Measurements from ENCODE around the gene KNDC1.

KNDC1 gene

DNA sequence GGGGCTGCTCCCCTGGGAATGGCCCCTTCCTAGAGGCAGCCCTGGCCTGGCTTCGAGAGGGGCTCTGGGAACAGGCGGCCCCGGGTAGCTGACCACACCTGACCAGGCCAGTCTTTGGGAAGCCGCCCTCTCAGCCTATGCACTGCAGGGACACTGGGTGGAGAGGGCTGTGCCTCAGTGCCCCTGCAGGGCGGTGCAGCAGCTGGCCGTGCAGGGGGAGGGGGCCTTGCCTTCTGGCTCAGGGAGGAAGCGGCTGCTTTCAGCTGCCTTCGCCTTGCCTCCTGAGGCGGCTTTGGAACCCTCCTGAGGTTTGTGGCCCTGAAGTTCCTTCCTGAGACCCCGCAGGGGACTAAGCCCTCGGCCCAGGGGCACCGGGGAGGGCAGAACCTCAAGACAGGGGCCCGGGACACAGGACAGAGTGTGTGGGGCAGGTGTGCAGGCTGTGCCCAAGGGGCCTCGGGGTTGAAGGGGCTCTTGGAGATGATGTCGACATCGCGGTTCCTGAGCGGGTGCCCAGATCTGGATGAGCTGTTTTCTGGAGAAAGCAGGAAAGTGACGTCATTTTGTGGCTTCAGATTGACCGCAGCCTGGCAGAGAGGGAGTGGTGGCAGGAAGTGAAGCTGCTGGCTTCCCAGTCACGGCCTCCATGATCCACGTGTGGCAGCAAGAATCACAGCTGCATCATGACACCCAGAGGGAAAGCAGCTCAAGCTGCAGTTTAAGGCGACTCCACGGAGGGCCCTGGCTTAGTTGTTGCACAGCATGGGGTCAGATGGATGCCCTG, 99.0 kb downstream of the KNDC1 start (continued):
- no peak for TF ChIP-seq HOXC10 (CRISPR knock-in tag; IDR thresholded peaks at IDR 0.05)
- TF ChIP-seq, protein P1, sequence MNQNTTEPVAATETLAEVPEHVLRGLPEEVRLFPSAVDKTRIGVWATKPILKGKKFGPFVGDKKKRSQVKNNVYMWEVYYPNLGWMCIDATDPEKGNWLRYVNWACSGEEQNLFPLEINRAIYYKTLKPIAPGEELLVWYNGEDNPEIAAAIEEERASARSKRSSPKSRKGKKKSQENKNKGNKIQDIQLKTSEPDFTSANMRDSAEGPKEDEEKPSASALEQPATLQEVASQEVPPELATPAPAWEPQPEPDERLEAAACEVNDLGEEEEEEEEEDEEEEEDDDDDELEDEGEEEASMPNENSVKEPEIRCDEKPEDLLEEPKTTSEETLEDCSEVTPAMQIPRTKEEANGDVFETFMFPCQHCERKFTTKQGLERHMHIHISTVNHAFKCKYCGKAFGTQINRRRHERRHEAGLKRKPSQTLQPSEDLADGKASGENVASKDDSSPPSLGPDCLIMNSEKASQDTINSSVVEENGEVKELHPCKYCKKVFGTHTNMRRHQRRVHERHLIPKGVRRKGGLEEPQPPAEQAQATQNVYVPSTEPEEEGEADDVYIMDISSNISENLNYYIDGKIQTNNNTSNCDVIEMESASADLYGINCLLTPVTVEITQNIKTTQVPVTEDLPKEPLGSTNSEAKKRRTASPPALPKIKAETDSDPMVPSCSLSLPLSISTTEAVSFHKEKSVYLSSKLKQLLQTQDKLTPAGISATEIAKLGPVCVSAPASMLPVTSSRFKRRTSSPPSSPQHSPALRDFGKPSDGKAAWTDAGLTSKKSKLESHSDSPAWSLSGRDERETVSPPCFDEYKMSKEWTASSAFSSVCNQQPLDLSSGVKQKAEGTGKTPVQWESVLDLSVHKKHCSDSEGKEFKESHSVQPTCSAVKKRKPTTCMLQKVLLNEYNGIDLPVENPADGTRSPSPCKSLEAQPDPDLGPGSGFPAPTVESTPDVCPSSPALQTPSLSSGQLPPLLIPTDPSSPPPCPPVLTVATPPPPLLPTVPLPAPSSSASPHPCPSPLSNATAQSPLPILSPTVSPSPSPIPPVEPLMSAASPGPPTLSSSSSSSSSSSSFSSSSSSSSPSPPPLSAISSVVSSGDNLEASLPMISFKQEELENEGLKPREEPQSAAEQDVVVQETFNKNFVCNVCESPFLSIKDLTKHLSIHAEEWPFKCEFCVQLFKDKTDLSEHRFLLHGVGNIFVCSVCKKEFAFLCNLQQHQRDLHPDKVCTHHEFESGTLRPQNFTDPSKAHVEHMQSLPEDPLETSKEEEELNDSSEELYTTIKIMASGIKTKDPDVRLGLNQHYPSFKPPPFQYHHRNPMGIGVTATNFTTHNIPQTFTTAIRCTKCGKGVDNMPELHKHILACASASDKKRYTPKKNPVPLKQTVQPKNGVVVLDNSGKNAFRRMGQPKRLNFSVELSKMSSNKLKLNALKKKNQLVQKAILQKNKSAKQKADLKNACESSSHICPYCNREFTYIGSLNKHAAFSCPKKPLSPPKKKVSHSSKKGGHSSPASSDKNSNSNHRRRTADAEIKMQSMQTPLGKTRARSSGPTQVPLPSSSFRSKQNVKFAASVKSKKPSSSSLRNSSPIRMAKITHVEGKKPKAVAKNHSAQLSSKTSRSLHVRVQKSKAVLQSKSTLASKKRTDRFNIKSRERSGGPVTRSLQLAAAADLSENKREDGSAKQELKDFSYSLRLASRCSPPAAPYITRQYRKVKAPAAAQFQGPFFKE (tag by site-specific recombination; IDR thresholded peaks at IDR 0.05; ENCODE audit: borderline replicate concordance), result no peak
- TF ChIP-seq ZNF621 (tag by site-specific recombination; IDR thresholded peaks at IDR 0.05), result no peak
- TF ChIP-seq, protein P2, sequence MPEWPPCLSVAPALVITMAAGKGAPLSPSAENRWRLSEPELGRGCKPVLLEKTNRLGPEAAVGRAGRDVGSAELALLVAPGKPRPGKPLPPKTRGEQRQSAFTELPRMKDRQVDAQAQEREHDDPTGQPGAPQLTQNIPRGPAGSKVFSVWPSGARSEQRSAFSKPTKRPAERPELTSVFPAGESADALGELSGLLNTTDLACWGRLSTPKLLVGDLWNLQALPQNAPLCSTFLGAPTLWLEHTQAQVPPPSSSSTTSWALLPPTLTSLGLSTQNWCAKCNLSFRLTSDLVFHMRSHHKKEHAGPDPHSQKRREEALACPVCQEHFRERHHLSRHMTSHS (tag by site-specific recombination; IDR thresholded peaks at IDR 0.05), result no peak
- no peak for TF ChIP-seq ZNF214 (tag by site-specific recombination; IDR thresholded peaks at IDR 0.05; ENCODE audit: borderline replicate concordance)
- no peak for TF ChIP-seq ZFHX2 (tag by site-specific recombination; conservative IDR thresholded peaks at IDR 0.05)
- no peak for TF ChIP-seq ZNF701 (tag by site-specific recombination; IDR thresholded peaks at IDR 0.05)
- TF ChIP-seq ZNF121 (tag by site-specific recombination; IDR thresholded peaks at IDR 0.05), result no peak
- TF ChIP-seq ZNF341 (tag by site-specific recombination; IDR thresholded peaks at IDR 0.05; ENCODE audit: low read depth), result peak; percentile 32; the same call in 1 of the 2 replicates
- no peak for TF ChIP-seq ZNF560 (tag by site-specific recombination; IDR thresholded peaks at IDR 0.05; ENCODE audit: borderline replicate concordance)
- no peak for TF ChIP-seq ZSCAN23 (tag by site-specific recombination; IDR thresholded peaks at IDR 0.05)
- no peak for TF ChIP-seq ZNF292 (tag by site-specific recombination; IDR thresholded peaks at IDR 0.05; ENCODE audit: borderline replicate concordance, low read depth)
- TF ChIP-seq, protein P3, sequence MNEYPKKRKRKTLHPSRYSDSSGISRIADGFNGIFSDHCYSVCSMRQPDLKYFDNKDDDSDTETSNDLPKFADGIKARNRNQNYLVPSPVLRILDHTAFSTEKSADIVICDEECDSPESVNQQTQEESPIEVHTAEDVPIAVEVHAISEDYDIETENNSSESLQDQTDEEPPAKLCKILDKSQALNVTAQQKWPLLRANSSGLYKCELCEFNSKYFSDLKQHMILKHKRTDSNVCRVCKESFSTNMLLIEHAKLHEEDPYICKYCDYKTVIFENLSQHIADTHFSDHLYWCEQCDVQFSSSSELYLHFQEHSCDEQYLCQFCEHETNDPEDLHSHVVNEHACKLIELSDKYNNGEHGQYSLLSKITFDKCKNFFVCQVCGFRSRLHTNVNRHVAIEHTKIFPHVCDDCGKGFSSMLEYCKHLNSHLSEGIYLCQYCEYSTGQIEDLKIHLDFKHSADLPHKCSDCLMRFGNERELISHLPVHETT (tag by site-specific recombination; IDR thresholded peaks at IDR 0.05), result 0 out of 2 replicates have a peak, but pooled peaks have one; percentile 60
- TF ChIP-seq ZNF350 (tag by site-specific recombination; IDR thresholded peaks at IDR 0.05), result no peak
- no peak for TF ChIP-seq ZNF202 (tag by site-specific recombination; IDR thresholded peaks at IDR 0.05; ENCODE audit: borderline replicate concordance)
- peak; percentile 68 for TF ChIP-seq ZIC2 (tag by site-specific recombination; IDR thresholded peaks at IDR 0.05)
- TF ChIP-seq ZNF707 (tag by site-specific recombination; IDR thresholded peaks at IDR 0.05), result no peak

DNA sequence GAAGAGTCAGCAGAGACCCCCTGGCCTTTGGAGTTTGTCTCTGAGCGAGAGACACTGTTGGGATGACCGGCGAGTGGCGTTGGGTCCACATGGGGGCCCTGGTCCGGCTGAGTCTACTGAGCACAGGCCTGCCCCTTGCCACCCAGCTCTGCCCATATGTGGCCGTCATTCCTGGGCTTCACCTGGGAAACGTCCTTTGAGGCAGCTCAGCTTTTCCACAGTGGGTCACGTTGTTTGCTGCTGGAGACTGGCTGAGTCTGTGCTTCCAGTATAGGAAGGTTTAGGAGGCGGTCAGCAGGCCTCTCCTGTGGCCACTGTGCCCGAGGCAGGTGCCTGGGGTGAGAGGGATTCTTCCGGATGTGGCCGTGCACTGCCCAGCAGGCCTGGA, 99.6 kb downstream of the KNDC1 start:
- ChIA-PET CTCF (interaction anchor here (1.0 to 1.3 kb wide), 2 partner anchors 114 to 116 kb away, joined by 3 to 4 read pairs; no protein-coding TSS in a partner anchor), POLR2A (no interaction called here)
- Histone ChIP-seq H3K4me1 (ENCODE audit: control insufficient read depth, insufficient read depth, low read length) (peaks cover 3% of the 10 kb centered on the region), H3K27ac (ENCODE audit: extremely low read depth, low read depth, low read length) (no peak overlapping the region), H3K9me3 (ENCODE audit: control insufficient read depth, insufficient read depth, low read depth, low read length) (no peaks in the 10 kb centered on the region), H3K36me3 (ENCODE audit: control insufficient read depth in 2 of 2, insufficient read depth in 1 of 2, low read length in 2 of 2) (no peaks in the 10 kb centered on the region), H3K4me3 (ENCODE audit: low read depth, low read length) (no peak overlapping the region)
- TF ChIP-seq ZNF394 (tag by site-specific recombination; IDR thresholded peaks at IDR 0.05; ENCODE audit: borderline replicate concordance) (peak; percentile 6; the same call in 1 of the 2 replicates), ZNF335 (tag by site-specific recombination; conservative IDR thresholded peaks at IDR 0.05) (0 out of 2 replicates have a peak, but pooled peaks have one; percentile 9), ZIC2 (tag by site-specific recombination; IDR thresholded peaks at IDR 0.05) (no peak)
